ENCODE data around the gene RNPEPL1. TPM values are rescaled to one million over a fixed set of nuclear protein-coding genes. Genes with fewer than 3 reads are reported as not detected.

RNPEPL1 gene
- total and polyA plus RNA-seq, 3 donors from 2014 or later: 28.9 to 48.5 (median 39.1) TPM

GRCh38 chr2:240529344-240529999 is 38.8 kb upstream of the RNPEPL1 start:
- intact Hi-C loops (cut with DNase I; ENCODE audit: low total_unique reads): no loop called here
- Histone ChIP-seq H3K36me3 (ENCODE audit: low read depth, missing control alignments) (no peaks in the 10 kb centered on the region), H3K27ac (no peak overlapping the region), H3K9me3 (no peaks in the 10 kb centered on the region), H3K4me1 (no peaks in the 10 kb centered on the region), H3K27me3 (no peaks in the 10 kb centered on the region), H3K4me3 (no peak overlapping the region)
- no peak for TF ChIP-seq CTCF (IDR thresholded peaks at IDR 0.05)
- no peak for TF ChIP-seq POLR2A (IDR thresholded peaks at IDR 0.05)
- 95 to 97% methylated on average over 16 of the region's 16 CpGs for WGBS, 2 donors
- DNase-seq: no peak

GRCh38 chr2:240530181-240530580 is 38.1 kb upstream of the RNPEPL1 start:
- intact Hi-C loops (cut with DNase I; ENCODE audit: low total_unique reads): no loop called here

GRCh38 chr2:240531038-240531437 is 37.2 kb upstream of the RNPEPL1 start:
- DNase-seq: no peak
- Histone ChIP-seq H3K36me3 (ENCODE audit: low read depth, missing control alignments) (no peaks in the 10 kb centered on the region), H3K4me1 (no peaks in the 10 kb centered on the region), H3K4me3 (no peak overlapping the region), H3K27ac (no peak overlapping the region), H3K27me3 (no peaks in the 10 kb centered on the region), H3K9me3 (no peaks in the 10 kb centered on the region)
- TF ChIP-seq POLR2A (IDR thresholded peaks at IDR 0.05): no peak
- no peak for TF ChIP-seq CTCF (IDR thresholded peaks at IDR 0.05)
- intact Hi-C loops (cut with DNase I; ENCODE audit: low total_unique reads): no loop called here
- 96 to 99% methylated on average over 5 of the region's 5 CpGs for WGBS, 2 donors

More at GRCh38 chr2:240530181-240530580, 38.1 kb upstream of the RNPEPL1 start:
- Histone ChIP-seq H3K27me3 (no peaks in the 10 kb centered on the region), H3K4me1 (no peaks in the 10 kb centered on the region), H3K9me3 (no peaks in the 10 kb centered on the region), H3K36me3 (ENCODE audit: low read depth, missing control alignments) (no peaks in the 10 kb centered on the region), H3K4me3 (no peak overlapping the region), H3K27ac (no peak overlapping the region)
- no peak for TF ChIP-seq POLR2A (IDR thresholded peaks at IDR 0.05)
- TF ChIP-seq CTCF (IDR thresholded peaks at IDR 0.05): no peak
- 86 to 90% methylated on average over 7 of the region's 7 CpGs for WGBS, 2 donors
- no peak for DNase-seq

GRCh38 chr2:240532031-240532775 is 36.1 kb upstream of the RNPEPL1 start:
- Histone ChIP-seq H3K4me3 (no peak overlapping the region), H3K4me1 (no peaks in the 10 kb centered on the region), H3K27me3 (no peaks in the 10 kb centered on the region), H3K36me3 (ENCODE audit: low read depth, missing control alignments) (no peaks in the 10 kb centered on the region), H3K27ac (no peak overlapping the region), H3K9me3 (no peaks in the 10 kb centered on the region)
- TF ChIP-seq CTCF (IDR thresholded peaks at IDR 0.05): no peak
- no peak for TF ChIP-seq POLR2A (IDR thresholded peaks at IDR 0.05)
- 92 to 96% methylated on average over 1 of the region's 1 CpG for WGBS, 2 donors
- no peak for DNase-seq
- intact Hi-C loops (cut with DNase I; ENCODE audit: low total_unique reads): no loop called here

All from testis (tissue), 3 donors.